ENCODE data around the gene PNPLA6.

- TF ChIP-seq XRCC5 (optimal IDR thresholded peaks at IDR 0.05; ENCODE audit: low read length) (no peak), NFE2L2 (IDR thresholded peaks at IDR 0.05; ENCODE audit: low read length) (no peak), ZNF280B (CRISPR knock-in tag; IDR thresholded peaks at IDR 0.05; ENCODE audit: borderline replicate concordance) (no peak), ZNF24 (IDR thresholded peaks at IDR 0.05) (no peak), FLYWCH1 (CRISPR knock-in tag; IDR thresholded peaks at IDR 0.05) (no peak), SRY (CRISPR knock-in tag; IDR thresholded peaks at IDR 0.05) (no peak), ZNF282 (IDR thresholded peaks at IDR 0.05; ENCODE audit: partially characterized antibody) (no peak), SP1 (IDR thresholded peaks at IDR 0.05) (no peak), SP1 (CRISPR knock-in tag; IDR thresholded peaks at IDR 0.05) (no peak)
- TF ChIP-seq, protein P1, sequence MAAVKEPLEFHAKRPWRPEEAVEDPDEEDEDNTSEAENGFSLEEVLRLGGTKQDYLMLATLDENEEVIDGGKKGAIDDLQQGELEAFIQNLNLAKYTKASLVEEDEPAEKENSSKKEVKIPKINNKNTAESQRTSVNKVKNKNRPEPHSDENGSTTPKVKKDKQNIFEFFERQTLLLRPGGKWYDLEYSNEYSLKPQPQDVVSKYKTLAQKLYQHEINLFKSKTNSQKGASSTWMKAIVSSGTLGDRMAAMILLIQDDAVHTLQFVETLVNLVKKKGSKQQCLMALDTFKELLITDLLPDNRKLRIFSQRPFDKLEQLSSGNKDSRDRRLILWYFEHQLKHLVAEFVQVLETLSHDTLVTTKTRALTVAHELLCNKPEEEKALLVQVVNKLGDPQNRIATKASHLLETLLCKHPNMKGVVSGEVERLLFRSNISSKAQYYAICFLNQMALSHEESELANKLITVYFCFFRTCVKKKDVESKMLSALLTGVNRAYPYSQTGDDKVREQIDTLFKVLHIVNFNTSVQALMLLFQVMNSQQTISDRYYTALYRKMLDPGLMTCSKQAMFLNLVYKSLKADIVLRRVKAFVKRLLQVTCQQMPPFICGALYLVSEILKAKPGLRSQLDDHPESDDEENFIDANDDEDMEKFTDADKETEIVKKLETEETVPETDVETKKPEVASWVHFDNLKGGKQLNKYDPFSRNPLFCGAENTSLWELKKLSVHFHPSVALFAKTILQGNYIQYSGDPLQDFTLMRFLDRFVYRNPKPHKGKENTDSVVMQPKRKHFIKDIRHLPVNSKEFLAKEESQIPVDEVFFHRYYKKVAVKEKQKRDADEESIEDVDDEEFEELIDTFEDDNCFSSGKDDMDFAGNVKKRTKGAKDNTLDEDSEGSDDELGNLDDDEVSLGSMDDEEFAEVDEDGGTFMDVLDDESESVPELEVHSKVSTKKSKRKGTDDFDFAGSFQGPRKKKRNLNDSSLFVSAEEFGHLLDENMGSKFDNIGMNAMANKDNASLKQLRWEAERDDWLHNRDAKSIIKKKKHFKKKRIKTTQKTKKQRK (IDR thresholded peaks at IDR 0.05; ENCODE audit: low read length) = no peak
- TF ChIP-seq, protein P2, sequence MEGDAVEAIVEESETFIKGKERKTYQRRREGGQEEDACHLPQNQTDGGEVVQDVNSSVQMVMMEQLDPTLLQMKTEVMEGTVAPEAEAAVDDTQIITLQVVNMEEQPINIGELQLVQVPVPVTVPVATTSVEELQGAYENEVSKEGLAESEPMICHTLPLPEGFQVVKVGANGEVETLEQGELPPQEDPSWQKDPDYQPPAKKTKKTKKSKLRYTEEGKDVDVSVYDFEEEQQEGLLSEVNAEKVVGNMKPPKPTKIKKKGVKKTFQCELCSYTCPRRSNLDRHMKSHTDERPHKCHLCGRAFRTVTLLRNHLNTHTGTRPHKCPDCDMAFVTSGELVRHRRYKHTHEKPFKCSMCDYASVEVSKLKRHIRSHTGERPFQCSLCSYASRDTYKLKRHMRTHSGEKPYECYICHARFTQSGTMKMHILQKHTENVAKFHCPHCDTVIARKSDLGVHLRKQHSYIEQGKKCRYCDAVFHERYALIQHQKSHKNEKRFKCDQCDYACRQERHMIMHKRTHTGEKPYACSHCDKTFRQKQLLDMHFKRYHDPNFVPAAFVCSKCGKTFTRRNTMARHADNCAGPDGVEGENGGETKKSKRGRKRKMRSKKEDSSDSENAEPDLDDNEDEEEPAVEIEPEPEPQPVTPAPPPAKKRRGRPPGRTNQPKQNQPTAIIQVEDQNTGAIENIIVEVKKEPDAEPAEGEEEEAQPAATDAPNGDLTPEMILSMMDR (CRISPR knock-in tag; IDR thresholded peaks at IDR 0.05) = no peak
These were observed 18.6 kb upstream of the PNPLA6 start for GRCh38 chr19:7516878-7517277.

Measured in HepG2 (cell line).